GM19043 (cell line): ENCODE results near the gene DPCD.

Experiments
- ATAC-seq: cut with Tn5 transposase; IDR thresholded peaks from one replicate; pipeline ENCODE4 v1.9.1; 2021; ENCODE audit warnings: low read depth; ENCODE audit not compliant: unreplicated experiment

DPCD gene

DNA sequence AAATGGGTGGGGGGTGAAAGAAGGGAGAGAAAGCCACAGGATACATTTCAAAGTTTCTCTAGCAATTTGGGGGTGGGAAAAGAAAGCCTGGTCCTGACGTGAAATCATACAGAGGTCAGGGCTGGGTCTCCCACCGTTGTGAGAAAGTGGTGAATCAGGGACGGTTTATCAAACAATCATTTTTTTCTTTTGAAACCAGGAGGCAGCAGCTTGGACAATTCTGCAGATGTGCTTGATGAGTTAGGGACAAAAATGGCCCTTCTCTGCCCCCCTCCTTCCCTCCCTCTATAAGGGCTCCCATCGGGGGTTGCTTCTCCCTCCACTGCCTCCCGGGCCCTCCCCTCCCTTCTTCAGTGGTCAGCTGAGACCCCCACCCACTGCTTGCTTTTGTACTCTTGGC lies 63.2 kb downstream of the DPCD start:
- ATAC-seq = no peak

DNA sequence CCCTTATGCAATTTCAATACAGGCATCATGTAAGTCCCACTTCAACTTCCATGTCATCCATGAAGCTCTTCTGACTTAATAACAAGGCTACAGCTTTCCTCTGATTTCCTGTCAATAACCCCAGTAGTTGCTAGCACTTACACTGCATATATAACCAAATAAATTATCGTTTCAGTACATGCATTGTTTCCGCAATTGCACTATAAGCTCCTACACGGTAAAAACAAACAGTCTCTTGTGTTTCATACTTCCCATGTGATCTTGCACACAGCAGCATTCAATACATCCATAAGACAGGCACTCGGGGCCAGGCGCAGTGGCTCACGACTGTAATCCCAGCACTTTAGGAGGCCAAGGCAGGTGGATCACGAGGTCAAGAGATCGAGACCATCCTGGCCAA lies 65.4 kb downstream of the DPCD start:
- ATAC-seq = no peak

DNA sequence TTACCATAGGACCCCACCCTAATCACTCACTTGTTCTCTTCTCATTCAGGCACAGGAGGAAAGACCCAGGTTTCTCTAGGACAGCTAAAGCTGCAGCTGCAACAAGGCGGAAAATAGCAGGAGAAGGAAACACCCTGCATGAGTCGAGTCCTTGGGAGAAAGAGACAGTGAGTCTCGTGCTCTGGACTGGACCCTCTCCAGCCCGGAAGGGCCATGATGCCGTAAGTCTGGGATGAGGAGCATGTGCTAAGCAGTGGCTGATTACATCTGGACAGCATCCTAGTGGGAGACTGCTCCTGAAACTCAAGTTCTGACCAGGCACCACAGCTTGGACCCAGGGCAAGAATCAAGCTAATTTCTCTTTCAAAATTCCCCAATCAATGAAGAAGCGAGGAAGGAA lies 67.4 kb downstream of the DPCD start:
- no peak for ATAC-seq

DNA sequence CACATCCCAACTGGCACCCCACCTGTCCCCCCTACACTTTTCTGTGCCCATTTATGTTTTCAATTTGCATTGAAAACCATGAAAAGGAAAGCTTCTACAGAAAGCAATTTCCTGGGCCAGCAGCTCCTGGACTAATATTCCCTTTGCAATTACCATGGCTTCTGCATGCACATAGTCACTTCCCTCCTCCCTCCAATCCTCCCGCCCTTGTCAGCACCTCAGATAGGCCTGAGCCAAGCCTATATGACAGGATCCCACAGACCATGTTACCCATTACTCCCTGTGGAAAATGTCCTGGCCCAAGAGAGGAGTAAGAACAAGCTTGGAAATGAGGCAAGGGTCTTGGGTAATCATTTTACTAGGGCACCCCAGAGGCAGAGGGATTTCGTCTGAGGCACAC lies 68.8 kb downstream of the DPCD start:
- no peak for ATAC-seq

DNA sequence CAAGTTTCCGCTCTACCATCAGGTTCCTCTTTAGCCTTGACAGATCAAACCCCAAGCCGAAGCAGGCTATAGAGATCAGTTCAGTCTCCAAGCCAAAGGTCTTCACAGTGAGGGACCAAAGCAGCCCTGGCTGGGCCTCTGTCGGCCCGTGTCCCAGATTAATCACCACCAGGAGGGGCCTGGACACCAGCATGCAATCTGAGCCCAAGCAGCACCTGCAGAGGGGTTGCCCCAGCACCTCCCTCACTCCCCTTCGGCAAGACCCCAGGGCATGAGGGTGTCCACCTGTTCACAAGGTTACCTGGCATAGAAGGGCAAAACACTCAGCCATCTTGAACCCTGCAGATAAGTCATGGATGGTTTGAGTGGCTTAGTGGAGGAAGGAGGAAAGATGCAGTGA lies 70.9 kb downstream of the DPCD start:
- ATAC-seq = no peak
